Measurements from ENCODE around the gene ENKD1.
"Not testable (repeated sequence)": the region's sequence is repeated elsewhere in the genome, so short reads cannot be mapped to it uniquely, and the experiment has no call there.

The ENKD1 gene

GRCh38 chr16:67666559-67667452 is at the start of gene ENKD1, which contains the start of gene C16orf86:
TSS of gene ENKD1 (minus strand) at chr16:67666750. CDS start at chr16:67666442, 308 bp downstream.
TSS of gene C16orf86 (plus strand) at chr16:67666814. CDS start at chr16:67666971, 157 bp downstream.
- peak; percentile 89 for DNase-seq

DNA sequence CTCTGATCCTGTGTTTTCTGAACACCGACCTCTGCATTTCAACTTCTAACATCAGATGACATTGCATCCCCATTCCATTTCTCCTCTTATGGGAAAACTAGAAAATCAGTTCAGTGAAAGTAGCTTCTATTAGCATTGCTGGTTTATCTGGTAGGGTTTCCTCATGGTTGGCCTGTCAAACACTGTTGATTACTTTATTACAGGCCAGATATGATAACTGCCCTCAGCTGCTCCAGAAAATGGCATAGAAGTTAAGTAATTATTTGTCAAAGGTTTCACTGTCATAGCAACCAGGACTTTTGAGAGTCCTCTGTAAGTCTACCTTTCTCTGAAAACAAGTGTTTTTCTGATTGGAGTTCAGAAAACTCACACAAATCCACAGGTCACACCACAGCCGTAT is 49.5 kb upstream of the ENKD1 start:
- DNase-seq: no peak

GRCh38 chr16:67714522-67714921 is 48.0 kb upstream of the ENKD1 start:
- DNase-seq: no peak

- no peak for DNase-seq
Observed at GRCh38 chr16:67713647-67714273, 47.2 kb upstream of the ENKD1 start.

DNA sequence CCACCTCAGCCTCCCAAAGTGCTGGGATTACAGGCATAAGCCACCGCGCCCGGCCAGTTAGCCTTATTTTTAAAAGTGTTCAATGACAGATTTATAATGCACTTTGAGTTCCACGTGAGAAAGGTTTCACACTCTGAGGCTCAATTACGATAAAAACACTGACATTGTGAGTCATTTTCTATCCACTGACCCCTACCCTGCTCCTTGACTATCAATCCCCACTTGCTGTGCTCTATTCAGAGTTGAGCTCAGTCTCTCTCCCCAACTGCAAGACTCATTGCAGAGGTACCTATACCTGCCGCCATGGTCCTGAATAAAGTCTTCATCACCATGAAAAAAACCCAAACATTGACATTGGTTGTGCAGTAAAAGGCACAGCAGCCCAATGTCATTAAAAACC is 44.1 kb upstream of the ENKD1 start:
- no peak for DNase-seq

- DNase-seq: no peak
Observed at GRCh38 chr16:67709050-67709449, 42.5 kb upstream of the ENKD1 start.

DNA sequence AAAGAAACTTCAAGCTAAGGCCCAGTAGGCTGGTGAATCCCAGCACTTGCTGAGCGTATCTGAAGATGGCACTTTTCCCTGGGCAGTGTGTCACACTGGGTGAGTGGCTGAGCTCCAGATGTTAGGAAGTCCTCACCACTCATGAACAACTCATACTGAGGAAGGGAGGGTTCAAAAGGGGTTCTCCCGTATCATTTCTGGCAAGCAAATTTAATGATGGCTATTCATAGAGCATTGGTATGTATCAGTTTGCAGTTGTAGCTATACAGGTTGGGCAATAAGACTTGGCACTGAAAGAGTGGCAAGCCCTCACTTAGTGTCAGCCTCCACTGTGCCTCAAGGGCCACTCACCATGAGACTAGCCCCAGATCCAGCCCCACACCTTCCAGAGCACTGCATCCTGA is 41.8 kb upstream of the ENKD1 start:
- DNase-seq: no peak

- no peak for DNase-seq
Observed at GRCh38 chr16:67707790-67708189, 41.2 kb upstream of the ENKD1 start.

DNA sequence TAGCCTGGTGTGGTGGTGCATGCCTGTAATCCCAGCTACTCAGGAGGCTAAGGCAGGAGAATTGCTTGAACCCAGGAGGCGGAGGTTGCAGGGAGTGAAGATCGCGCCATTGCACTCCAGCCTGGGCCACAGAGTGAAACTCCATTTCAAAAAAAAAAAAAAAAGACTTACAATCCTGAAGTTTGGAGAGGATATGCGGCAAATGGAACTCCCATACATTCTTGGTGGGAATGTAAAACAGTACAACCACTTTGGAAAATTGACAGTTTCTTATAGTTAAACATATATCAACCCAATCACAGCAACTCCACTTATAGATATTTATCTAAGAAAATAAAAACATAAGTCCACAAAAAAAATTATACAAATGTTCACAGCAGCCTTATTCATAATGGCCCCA is 40.7 kb upstream of the ENKD1 start:
- DNase-seq: no peak

- no peak for DNase-seq
Observed at GRCh38 chr16:67704110-67704509, 37.6 kb upstream of the ENKD1 start.

DNA sequence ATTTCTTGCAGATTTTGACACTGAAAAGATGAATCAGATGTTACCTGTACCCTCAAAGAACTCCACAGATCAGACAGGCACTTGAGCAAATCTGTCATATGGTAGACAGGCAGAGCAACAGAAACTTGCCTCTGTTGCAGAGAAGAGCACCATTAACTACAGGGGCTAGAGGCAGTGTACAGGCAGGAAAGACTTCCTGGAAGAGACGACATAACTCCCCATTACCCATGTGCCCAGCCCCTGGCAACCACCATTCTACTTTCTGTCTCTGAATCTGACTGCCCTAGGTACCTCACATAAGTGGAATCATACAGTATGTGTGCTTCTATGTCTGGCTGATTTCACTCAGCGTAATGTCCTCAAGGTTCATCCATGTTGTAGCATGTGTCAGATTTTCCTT is 37.1 kb upstream of the ENKD1 start:
- DNase-seq: no peak

- DNase-seq: no peak
Observed at GRCh38 chr16:67702130-67702529, 35.6 kb upstream of the ENKD1 start.

GRCh38 chr16:67701420-67701819 is 34.9 kb upstream of the ENKD1 start:
- DNase-seq: no peak

- DNase-seq: no peak
Observed at GRCh38 chr16:67699265-67699664, 32.7 kb upstream of the ENKD1 start.

DNA sequence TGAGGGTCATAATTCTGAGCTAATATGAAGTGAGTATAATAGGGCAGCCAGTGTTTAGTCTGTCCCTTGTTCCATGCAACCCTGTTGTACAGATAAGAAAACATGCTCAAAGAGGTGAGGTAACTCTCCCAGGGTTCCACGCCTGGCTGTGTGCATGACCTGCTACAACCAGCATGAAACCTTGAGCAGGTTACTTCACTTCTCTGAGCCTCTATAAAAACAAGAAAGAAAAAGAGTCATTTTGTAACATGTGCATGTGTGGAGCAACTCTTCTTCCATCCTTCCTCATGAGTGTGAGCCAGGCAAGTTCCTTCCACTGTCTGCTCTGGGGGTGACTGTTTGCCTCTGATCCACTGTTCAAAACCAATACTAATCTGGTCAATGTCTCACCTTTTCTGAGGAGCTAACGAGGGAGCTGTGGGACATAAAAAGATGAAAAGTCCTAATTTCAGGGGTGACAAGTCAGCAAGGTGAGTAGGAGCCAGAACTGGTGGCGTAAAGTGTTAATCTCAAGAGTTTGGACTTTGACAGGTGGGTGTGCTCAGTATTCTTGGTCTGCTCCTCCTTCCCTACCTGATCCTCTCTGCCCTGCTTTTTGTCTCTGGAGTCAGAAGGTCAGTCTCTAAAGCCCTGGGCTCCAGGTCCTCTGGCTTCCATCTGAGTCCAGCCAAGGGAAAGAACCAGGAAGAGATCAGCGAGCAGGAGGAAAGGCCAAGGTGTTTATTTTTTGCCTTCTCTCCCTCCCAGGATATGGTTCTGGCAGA is 31.1 kb upstream of the ENKD1 start:
- DNase-seq: no peak

GRCh38 chr16:67694611-67695010 is 28.1 kb upstream of the ENKD1 start:
- no peak for DNase-seq

- DNase-seq: not testable (repeated sequence)
Observed at GRCh38 chr16:67693517-67694285, 27.2 kb upstream of the ENKD1 start.

- DNase-seq: no peak
Observed at GRCh38 chr16:67685388-67686112, 19.0 kb upstream of the ENKD1 start.

- no peak for DNase-seq
Observed at GRCh38 chr16:67683767-67684166, 17.2 kb upstream of the ENKD1 start.

DNA sequence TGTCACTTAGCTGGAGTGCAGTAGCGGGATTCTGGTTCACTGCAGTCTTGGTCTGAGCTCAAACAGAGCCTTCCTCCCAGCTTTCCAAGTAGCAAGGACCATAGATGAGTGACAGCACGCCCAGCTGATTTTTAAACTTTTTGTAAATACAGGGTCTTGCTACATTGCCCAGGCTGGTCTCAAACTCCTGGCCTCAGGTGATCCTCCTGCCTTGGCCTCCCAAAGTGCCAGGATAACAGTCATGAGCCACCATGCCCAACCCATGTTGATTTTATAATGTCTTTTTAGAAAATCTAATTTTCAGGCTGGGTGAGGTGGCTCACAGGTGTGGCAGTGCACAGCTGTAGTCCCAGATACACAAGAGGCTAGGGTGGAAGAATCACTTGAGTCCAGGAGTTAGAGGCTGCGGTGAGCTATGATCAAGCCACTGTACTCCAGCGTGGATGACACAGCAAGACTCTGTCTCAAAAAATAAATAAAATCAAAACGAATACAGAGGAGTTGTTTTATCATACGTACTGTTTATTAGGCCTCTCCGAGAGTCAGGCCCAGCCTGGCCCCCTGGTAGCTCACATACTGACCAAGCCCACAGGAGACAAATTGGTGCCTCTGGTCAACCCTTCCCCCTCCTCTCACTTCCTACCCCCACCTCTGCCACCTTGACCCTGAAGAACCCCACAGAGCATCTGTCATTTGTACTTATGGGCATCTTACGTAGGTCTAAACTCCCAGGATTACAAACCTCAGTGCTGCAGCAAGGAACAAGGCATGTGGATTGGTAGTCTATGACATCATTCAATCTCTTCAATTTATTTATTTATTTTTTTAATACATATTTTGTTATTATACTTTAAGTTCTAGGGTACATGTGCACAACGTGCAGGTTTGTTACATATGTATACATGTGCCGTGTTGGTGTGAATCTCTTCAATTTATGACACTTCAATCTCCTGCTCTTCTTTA is 13.7 kb upstream of the ENKD1 start:
- no peak for DNase-seq

All from CD4-positive, alpha-beta T cell treated with Interleukin-15 for 1 hour (primary cell).